IMR-90 (cell line): ENCODE data around the gene MT1G. TPM values are rescaled to one million over a fixed set of nuclear protein-coding genes. Genes with fewer than 3 reads are reported as not detected.
A peak's percentile ranks its signal among the peaks of the same experiment; 100 is the strongest.

Source experiments
- ATAC-seq: fragments of 200-7000 bp; cut with Tn5 transposase; 2 replicates; pipeline ENCODE4 v1.9.1; 2020; ENCODE audit warnings: low read depth, mild to moderate bottlenecking, moderate library complexity
- BruUV-seq: library from RNA; stranded (reverse); fragments of 400-500 nt; replicated peaks from 2 replicates; lab custom pipeline; 2021; lab: Mats Ljungman, UMichigan
- CTCF ChIA-PET: fragments of 300-600 bp; formaldehyde crosslinking; extraction: SDS; loops from one replicate; lab custom pipeline; 2021; ENCODE audit warnings: antibody characterized with exemption; lab: Yijun Ruan, JAX
- POLR2A ChIA-PET: fragments of 300-600 bp; sonication (Branson Sonifier 250); formaldehyde crosslinking; loops from one replicate; lab custom pipeline; 2022; ENCODE audit warnings: antibody characterized with exemption; ENCODE audit not compliant: unreplicated experiment; lab: Charles Lee
- DNase-seq: peaks from one replicate; pipeline ENCODE4 v3.0.0; 2013
- H2AFZ ChIP-seq: replicated peaks from 2 replicates; pipeline ENCODE3; 2013; ENCODE audit warnings: low read length, mild to moderate bottlenecking; ENCODE audit not compliant: poor library complexity
- H2AK5ac ChIP-seq: 2 replicates; pipeline ENCODE4 v1.6.1; 2013; ENCODE audit warnings: low read depth, low read length, inconsistent platforms
- H2AK9ac ChIP-seq: replicated peaks from 2 replicates; pipeline ENCODE3; 2013; ENCODE audit warnings: mild to moderate bottlenecking, low read depth, low read length, moderate library complexity; ENCODE audit not compliant: poor library complexity
- H2BK120ac ChIP-seq: 2 replicates; pipeline ENCODE4 v1.6.1; 2013; ENCODE audit warnings: low read depth, low read length, inconsistent platforms
- H2BK15ac ChIP-seq: 3 replicates; pipeline ENCODE4 v1.6.1; 2013; ENCODE audit warnings: low read depth, low read length, inconsistent platforms
- H2BK20ac ChIP-seq: 2 replicates; pipeline ENCODE4 v1.6.1; 2013; ENCODE audit warnings: low read depth, mild to moderate bottlenecking, inconsistent platforms, low read length, moderate library complexity
- H2BK5ac ChIP-seq: 2 replicates; pipeline ENCODE4 v1.6.1; 2013; ENCODE audit warnings: mild to moderate bottlenecking, low read depth, low read length, inconsistent platforms; ENCODE audit not compliant: poor library complexity, severe bottlenecking
- H3K14ac ChIP-seq: replicated peaks from 2 replicates; pipeline ENCODE4 v1.6.1; 2013; ENCODE audit warnings: low read depth, low read length, inconsistent platforms
- H3K18ac ChIP-seq: 2 replicates; pipeline ENCODE4 v1.6.1; 2013; ENCODE audit warnings: low read depth, low read length, control low read depth
- H3K23ac ChIP-seq: 2 replicates; pipeline ENCODE4 v1.6.1; 2013; ENCODE audit warnings: low read depth, low read length, inconsistent platforms
- H3K27ac ChIP-seq: 2 replicates; pipeline ENCODE4 v1.5.1; 2013; ENCODE audit warnings: mild to moderate bottlenecking, control low read depth, low read length; ENCODE audit not compliant: insufficient read depth
- H3K27me3 ChIP-seq: 2 replicates; pipeline ENCODE4 v1.6.1; 2013; ENCODE audit warnings: low read length; ENCODE audit not compliant: control insufficient read depth, insufficient read depth
- H3K36me3 ChIP-seq: 2 replicates; pipeline ENCODE4 v1.6.1; 2013; ENCODE audit warnings: low read length, mixed read lengths; ENCODE audit not compliant: control insufficient read depth, insufficient read depth
- H3K4ac ChIP-seq: 2 replicates; pipeline ENCODE4 v1.6.1; 2013; ENCODE audit warnings: low read depth, low read length, inconsistent platforms
- H3K4me1 ChIP-seq: 2 replicates; pipeline ENCODE4 v1.6.1; 2013; ENCODE audit warnings: low read length, mixed read lengths; ENCODE audit not compliant: control insufficient read depth, insufficient read depth
- H3K4me2 ChIP-seq: 2 replicates; pipeline ENCODE4 v1.6.1; 2013; ENCODE audit warnings: low read depth, mild to moderate bottlenecking, control low read depth, low read length, moderate library complexity
- H3K4me3 ChIP-seq: 2 replicates; pipeline ENCODE4 v1.5.1; 2013; ENCODE audit warnings: low read depth, mild to moderate bottlenecking, control low read depth, low read length, moderate library complexity; ENCODE audit not compliant: insufficient read depth
- H3K56ac ChIP-seq: 2 replicates; pipeline ENCODE4 v1.6.1; 2013; ENCODE audit warnings: low read length, inconsistent platforms; ENCODE audit not compliant: insufficient read depth; ENCODE audit errors: extremely low read depth
- H3K79me1 ChIP-seq, 2 experiments: 2 replicates each; pipeline ENCODE4 v1.6.1; 2013; ENCODE audit warnings: low read length in 2 of 2, inconsistent platforms in 1 of 2, low read depth in 1 of 2
- H3K9ac ChIP-seq: 2 replicates; pipeline ENCODE4 v1.6.1; 2013; ENCODE audit warnings: low read depth, low read length, control low read depth
- H3K9me1 ChIP-seq: 2 replicates; pipeline ENCODE4 v1.6.1; 2013; ENCODE audit warnings: low read length, inconsistent platforms; ENCODE audit not compliant: insufficient read depth
- H3K9me3 ChIP-seq: 2 replicates; pipeline ENCODE4 v1.6.1; 2013; ENCODE audit warnings: low read length; ENCODE audit not compliant: control insufficient read depth, insufficient read depth
- H4K20me1 ChIP-seq: 2 replicates; pipeline ENCODE4 v1.6.1; 2013; ENCODE audit warnings: low read length, inconsistent platforms; ENCODE audit not compliant: insufficient read depth
- H4K5ac ChIP-seq: 2 replicates; pipeline ENCODE4 v1.6.1; 2013; ENCODE audit warnings: mild to moderate bottlenecking, low read depth, low read length, control low read depth
- H4K8ac ChIP-seq, 2 experiments: 2 replicates each; pipeline ENCODE4 v1.6.1; 2013; ENCODE audit warnings: low read depth in 2 of 2, low read length in 2 of 2, control low read depth in 1 of 2, inconsistent platforms in 1 of 2
- H4K91ac ChIP-seq: 2 replicates; pipeline ENCODE4 v1.6.1; 2013; ENCODE audit warnings: low read depth, low read length, inconsistent platforms; ENCODE audit not compliant: insufficient read depth
- CEBPB ChIP-seq: IDR thresholded peaks from 2 replicates; pipeline ENCODE4 v1.6.1; 2012; ENCODE audit warnings: low read depth, low read length, improper control_type of control experiment
- MAFK ChIP-seq: IDR thresholded peaks from 2 replicates; pipeline ENCODE4 v1.6.1; 2012; ENCODE audit warnings: low read depth, low read length, improper control_type of control experiment
- SMC3 ChIP-seq: fragments of 150-350 bp; IDR thresholded peaks from 2 replicates; pipeline ENCODE4 v1.6.1; 2016; ENCODE audit warnings: low read depth, mild to moderate bottlenecking, antibody characterized with exemption, low read length, moderate library complexity
- USF2 ChIP-seq: fragments of 150-350 bp; IDR thresholded peaks from 2 replicates; pipeline ENCODE4 v1.6.1; 2017; ENCODE audit warnings: mild to moderate bottlenecking, antibody characterized with exemption, low read length, low read depth
- WGBS, 2 experiments: methylation state at CpG; one replicate each; pipeline versions ENCODE4 v1.1.5 to v1.1.7; 2013; ENCODE audit warnings: missing lambda C conversion rate in 2 of 2; ENCODE audit not compliant: insufficient read length in 1 of 2; ENCODE audit errors: extremely low coverage in 2 of 2; 5-methylcytosine and 5-hydroxymethylcytosine counted together
- dilution Hi-C: fragments of 300-500 bp; cut with HindIII; formaldehyde crosslinking; loops from one replicate; pipeline ENCODE4 v1.14.3; 2018; ENCODE audit warnings: low sequenced_read_pairs; ENCODE audit not compliant: unreplicated experiment
- in situ Hi-C: fragments of 300-500 bp; cut with MboI; formaldehyde crosslinking; loops from 3 replicates; pipeline ENCODE4 v1.14.3; 2019; ENCODE audit warnings: low sequenced_read_pairs, inconsistent platforms, mixed read lengths
- intact Hi-C: fragments of 100-400 bp; cut with micrococcal nuclease; formaldehyde crosslinking; loops from 2 replicates; pipeline ENCODE4 v1.10.0; 2022
- polyA plus RNA-seq, 3 experiments: library from polyadenylated mRNA; depleted of rRNA; stranded (reverse); fragments of >200 nt; gene quantifications; 2 replicates each; pipeline ENCODE4 v1.2.3, GENCODE V29; 2012; ENCODE audit warnings: low replicate concordance in 1 of 3
- total RNA-seq: library from RNA; depleted of rRNA; stranded (reverse); fragments of >200 nt; gene quantifications from 2 replicates; pipeline ENCODE4 v1.2.3, GENCODE V29; 2012
- TF ChIP-seq, protein P1 (sequence below): fragments of 150-350 bp; IDR thresholded peaks from 2 replicates; pipeline ENCODE4 v1.6.1; 2016; ENCODE audit warnings: low read depth, mild to moderate bottlenecking, low read length, moderate library complexity, borderline replicate concordance

The MT1G gene
- total and polyA plus RNA-seq, 2 of the 4 experiments (the other 2 are of a cell fraction) = 0.48 TPM; not detected in 1

GRCh38 chr16:56657555-56658326, 10.1 kb downstream of the MT1G start, which contains the start of gene MT1F:
TSS of gene MT1F (plus strand) at chr16:56657959. CDS start at chr16:56658059, 100 bp downstream.
- WGBS, 2 experiments = 1% methylated on average over 26 of the region's 46 CpGs; no CpG with 5 or more reads in 1 of the 2 experiments
- in situ Hi-C loops = no loop called here
- no peak within 1 kb of the TSS for H3K14ac ChIP-seq

More at GRCh38 chr16:56657555-56658326, 10.1 kb downstream of the MT1G start, which contains the start of gene MT1F:
- Histone ChIP-seq H3K9ac (no peak within 1 kb of the TSS), H2BK20ac (no peak within 1 kb of the TSS), H2AK9ac (no peak within 1 kb of the TSS), H3K4me1 (peaks cover 2% of the 10 kb centered on the region; the same call in 1 of the 2 replicates), H3K9me1 (peaks cover 3% of the 10 kb centered on the region; the same call in 1 of the 2 replicates), H3K18ac (no peak within 1 kb of the TSS), H2BK120ac (no peak within 1 kb of the TSS), H3K4ac (no peak within 1 kb of the TSS), H3K23ac (peak within 1 kb of the TSS; percentile 13), H2AK5ac (no peak within 1 kb of the TSS), H3K36me3 (no peaks in the 10 kb centered on the region), H2BK5ac (no peak within 1 kb of the TSS), H4K5ac (no peak within 1 kb of the TSS), H3K56ac (no peak within 1 kb of the TSS), H3K4me3 (peak within 1 kb of the TSS; percentile 2; the same call in 1 of the 2 replicates), H3K4me2 (peak within 1 kb of the TSS; percentile 27), H3K79me1 (no peaks in the 10 kb centered on the region), H3K27me3 (peaks cover 78% of the 10 kb centered on the region), H4K8ac (no peak within 1 kb of the TSS), H3K9me3 (no peaks in the 10 kb centered on the region), H2BK15ac (no peak within 1 kb of the TSS), H4K91ac (no peak within 1 kb of the TSS), H3K27ac (no peak within 1 kb of the TSS), H4K20me1 (no peaks in the 10 kb centered on the region), H2AFZ (peak within 1 kb of the TSS; percentile 73)
- DNase-seq (peak; percentile 28), ATAC-seq (peak; percentile 32)
- ChIA-PET POLR2A (no interaction called here), CTCF (no interaction called here)
- no TSS peak for BruUV-seq
- TF ChIP-seq CEBPB (no peak), SMC3 (no peak), MAFK (no peak), USF2 (no peak)
- TF ChIP-seq, protein P1, sequence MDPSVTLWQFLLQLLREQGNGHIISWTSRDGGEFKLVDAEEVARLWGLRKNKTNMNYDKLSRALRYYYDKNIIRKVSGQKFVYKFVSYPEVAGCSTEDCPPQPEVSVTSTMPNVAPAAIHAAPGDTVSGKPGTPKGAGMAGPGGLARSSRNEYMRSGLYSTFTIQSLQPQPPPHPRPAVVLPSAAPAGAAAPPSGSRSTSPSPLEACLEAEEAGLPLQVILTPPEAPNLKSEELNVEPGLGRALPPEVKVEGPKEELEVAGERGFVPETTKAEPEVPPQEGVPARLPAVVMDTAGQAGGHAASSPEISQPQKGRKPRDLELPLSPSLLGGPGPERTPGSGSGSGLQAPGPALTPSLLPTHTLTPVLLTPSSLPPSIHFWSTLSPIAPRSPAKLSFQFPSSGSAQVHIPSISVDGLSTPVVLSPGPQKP = no peak
- dilution Hi-C loops (no loop called here), intact Hi-C loops (no loop called here)
